ENCODE data around the gene PLCG2. TPM values are rescaled to one million over a fixed set of nuclear protein-coding genes. Genes with fewer than 3 reads are reported as not detected.
"Not testable (repeated sequence)": the region's sequence is repeated elsewhere in the genome, so short reads cannot be mapped to it uniquely, and the experiment has no call there.

PLCG2 gene
- total RNA-seq, 1 donor, result 0.43 TPM

DNA sequence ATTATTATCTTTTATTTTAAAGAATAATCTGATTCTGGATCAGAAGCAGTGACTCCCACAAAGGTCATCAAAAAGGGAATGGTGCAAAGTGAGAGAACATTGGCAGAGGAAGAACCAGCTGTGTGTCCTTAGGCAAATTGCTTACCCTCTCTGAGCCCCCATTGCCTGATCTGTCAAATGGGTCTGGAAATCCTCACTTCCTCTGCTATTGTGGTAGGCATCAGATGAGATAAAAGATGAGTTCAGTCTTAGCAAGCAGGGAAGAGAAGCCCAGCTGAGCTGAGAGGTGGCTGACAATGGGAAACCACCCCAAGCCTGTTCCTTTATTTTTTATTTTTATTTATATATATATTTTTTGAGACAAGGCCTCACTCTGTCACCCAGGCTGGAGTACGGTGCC is 24.2 kb upstream of the PLCG2 start:
- TF ChIP-seq, protein P1, sequence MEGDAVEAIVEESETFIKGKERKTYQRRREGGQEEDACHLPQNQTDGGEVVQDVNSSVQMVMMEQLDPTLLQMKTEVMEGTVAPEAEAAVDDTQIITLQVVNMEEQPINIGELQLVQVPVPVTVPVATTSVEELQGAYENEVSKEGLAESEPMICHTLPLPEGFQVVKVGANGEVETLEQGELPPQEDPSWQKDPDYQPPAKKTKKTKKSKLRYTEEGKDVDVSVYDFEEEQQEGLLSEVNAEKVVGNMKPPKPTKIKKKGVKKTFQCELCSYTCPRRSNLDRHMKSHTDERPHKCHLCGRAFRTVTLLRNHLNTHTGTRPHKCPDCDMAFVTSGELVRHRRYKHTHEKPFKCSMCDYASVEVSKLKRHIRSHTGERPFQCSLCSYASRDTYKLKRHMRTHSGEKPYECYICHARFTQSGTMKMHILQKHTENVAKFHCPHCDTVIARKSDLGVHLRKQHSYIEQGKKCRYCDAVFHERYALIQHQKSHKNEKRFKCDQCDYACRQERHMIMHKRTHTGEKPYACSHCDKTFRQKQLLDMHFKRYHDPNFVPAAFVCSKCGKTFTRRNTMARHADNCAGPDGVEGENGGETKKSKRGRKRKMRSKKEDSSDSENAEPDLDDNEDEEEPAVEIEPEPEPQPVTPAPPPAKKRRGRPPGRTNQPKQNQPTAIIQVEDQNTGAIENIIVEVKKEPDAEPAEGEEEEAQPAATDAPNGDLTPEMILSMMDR (IDR thresholded peaks at IDR 0.05; ENCODE audit: insufficient read depth, low read depth, low read length), result no peak
- H3K4me3 ChIP-seq (ENCODE audit: low read depth, low read length), result no peak overlapping the region
- no peak for DNase-seq (ENCODE audit: low read depth)

DNA sequence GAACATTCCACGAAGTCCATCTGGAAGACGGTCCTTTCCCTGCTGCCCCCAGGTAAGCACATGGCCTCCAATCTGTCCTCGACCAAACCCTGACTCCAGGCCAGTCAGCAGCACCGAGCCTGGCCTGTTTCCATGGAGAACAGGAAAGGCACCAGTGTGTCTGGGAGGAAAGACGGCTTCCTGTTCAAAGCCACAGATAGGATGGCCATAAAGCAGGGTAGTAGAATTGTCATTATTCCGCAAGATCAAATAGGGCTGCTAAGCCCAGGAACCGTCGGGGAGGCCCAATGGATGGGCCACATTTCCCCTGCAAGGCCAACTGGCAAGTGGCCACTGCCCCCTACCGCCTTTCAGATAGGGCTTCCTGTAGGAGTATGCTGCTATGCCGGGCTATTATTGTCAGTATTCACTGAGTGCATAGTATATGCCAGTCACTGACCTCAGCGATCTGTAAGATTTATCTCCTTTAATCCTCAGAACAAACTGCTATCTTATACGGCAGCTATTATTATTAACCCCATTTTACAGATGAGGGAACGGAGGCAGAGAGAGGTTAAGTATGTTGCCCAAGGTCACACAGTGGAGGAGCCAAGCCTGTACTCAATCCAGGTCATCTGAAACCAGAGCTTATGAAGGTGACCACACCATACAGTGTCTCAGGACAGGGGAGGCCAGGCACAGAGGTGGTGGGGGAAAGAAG is 23.0 kb upstream of the PLCG2 start:
- no peak for DNase-seq (ENCODE audit: low read depth)
- H3K4me3 ChIP-seq (ENCODE audit: low read depth, low read length), result no peak overlapping the region
- TF ChIP-seq, protein P1 (IDR thresholded peaks at IDR 0.05; ENCODE audit: insufficient read depth, low read depth, low read length), result no peak

DNA sequence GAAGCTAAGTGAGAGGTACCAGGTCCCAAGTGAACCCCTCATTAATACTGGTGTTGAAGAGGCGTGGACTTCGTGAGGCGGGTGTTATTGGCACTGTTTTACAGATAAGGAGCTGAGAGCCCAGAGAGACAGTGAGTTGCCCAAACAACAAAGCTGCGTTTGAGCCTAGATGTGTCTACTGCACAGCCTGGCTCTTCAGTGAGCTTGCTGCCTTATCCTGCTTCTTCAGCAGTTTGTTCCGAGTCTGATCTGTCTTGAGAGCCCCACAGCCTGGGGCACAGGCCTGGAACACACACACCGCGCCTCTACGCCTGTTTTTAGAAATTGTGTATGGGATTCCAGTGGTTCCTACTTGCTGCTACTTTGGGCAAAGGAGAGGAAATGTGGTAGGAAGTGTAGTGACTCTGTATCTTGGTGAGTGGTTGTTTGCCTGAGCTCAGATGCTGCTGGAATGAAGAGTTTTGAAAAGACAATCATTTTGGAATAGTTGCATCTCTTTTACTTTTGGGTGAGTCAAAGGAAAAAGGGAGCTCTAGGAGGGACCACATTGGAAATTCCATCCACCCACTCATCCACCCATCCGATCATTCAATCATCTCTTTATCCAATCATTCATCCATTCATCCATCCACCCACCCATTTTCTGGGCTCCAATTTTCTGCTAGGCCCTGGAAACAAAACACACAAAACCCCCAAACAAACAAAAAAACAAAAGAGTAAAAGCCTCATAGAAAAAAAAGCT is 22.3 kb upstream of the PLCG2 start:
- H3K4me3 ChIP-seq (ENCODE audit: low read depth, low read length), result no peak overlapping the region
- no peak for DNase-seq (ENCODE audit: low read depth)
- TF ChIP-seq, protein P1 (IDR thresholded peaks at IDR 0.05; ENCODE audit: insufficient read depth, low read depth, low read length), result no peak

DNA sequence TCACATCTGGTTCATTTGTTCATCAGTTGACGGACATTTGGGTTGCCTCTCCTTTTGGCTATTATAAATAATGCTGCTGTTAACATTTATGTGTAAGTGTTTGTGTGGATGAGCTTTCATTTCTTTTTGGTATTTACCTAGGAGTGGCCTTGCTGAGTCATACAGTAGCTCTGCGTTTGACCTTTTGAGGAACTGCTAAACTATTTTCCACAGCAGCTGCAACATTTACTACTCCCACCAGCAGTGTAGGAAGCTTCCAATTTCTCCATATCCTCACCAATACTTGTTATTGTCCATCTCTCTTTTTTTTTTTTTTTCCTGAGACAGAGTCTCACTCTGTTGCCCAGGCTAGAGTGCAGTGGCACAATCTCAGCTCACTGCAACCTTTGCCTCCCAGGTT is 20.7 kb upstream of the PLCG2 start:
- H3K4me3 ChIP-seq (ENCODE audit: low read depth, low read length), result no peak overlapping the region
- peak; percentile 22 for DNase-seq (ENCODE audit: low read depth)
- TF ChIP-seq, protein P1 (IDR thresholded peaks at IDR 0.05; ENCODE audit: insufficient read depth, low read depth, low read length), result no peak

DNA sequence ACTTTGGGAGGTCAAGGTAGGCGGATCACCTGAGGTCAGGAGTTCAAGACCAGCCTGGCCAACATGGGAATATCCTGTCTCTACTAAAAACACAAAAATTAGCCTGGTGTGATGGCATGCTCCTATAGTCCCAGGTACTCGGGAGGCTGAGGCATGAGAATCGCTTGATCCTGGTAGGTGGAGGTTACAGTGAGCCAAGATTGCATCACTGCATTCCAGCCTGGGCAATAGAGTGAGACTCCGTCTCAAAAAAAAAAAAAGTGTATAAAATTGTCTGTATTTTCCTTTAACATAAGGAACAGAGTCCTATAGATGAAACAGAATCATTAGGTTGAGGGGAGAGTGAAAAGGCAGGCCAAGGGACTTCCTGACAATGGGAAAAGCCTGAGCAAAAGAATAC is 16.8 kb upstream of the PLCG2 start:
- not testable (repeated sequence) for H3K4me3 ChIP-seq (ENCODE audit: low read depth, low read length); DNase-seq (ENCODE audit: low read depth)

DNA sequence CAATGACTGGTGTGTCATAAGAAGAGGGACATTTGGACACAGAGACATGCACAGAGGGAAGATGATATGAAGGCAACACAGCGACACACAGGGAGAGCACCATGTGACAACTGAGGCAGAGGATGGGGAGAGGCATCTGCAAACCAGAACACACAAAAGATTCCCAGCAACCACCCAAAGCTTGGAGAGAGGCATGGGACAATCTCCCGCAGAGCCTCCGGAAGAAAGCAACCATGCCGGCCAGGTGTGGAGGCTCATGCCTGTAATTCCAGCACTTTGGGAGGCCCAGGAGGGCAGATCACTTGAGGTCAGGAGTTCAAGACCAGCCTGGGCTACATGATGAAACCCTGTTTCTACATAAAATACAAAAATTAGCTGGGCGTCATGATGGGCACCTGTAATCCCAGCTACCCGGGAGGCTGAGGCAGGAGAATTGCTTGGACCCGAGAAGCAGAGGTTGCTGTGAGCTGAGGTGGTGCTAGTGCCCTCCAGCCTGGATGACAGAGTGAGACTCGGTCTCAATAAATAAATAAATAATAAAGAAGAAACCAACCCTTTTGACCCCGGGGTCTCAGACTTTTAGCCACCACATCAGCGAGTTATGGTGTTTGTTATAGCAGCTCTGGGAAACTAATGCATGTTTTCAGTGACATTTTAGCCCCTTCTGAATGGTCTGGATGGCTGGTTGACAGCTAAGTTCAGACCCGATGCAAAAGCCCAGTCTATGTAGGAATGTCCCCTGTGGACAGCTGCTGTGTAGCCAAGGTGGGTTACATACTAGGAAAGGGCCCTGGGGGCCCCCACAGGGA is 13.8 kb upstream of the PLCG2 start:
- no peak overlapping the region for H3K4me3 ChIP-seq (ENCODE audit: low read depth, low read length)
- DNase-seq (ENCODE audit: low read depth), result no peak
- TF ChIP-seq, protein P1 (IDR thresholded peaks at IDR 0.05; ENCODE audit: insufficient read depth, low read depth, low read length), result no peak

DNA sequence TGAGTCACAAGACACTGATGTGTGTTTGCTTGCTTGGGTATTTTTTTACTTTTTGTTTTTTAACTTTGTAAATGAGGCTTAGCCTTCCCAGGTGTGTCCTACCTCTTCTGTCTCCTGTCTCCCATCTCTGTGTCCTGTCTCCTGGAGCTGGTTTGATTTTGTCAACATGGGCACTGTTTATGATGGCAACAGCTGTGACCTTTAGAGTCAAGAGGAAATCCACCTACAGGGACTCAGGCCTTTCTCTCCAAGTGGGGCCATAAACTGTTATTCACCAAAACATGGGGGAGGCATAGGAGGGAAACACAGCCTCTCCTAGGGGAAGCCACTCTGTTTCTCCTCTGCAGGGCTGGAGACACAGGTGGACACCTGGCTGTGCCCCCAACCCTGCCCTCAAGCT is 13.1 kb upstream of the PLCG2 start:
- DNase-seq (ENCODE audit: low read depth), result no peak
- TF ChIP-seq, protein P1 (IDR thresholded peaks at IDR 0.05; ENCODE audit: insufficient read depth, low read depth, low read length), result no peak
- H3K4me3 ChIP-seq (ENCODE audit: low read depth, low read length), result no peak overlapping the region

Measured in fibroblast of villous mesenchyme (primary cell).